Type B pancreatic cell (in vitro differentiated cells): ENCODE data around the gene EIPR1. TPM values are rescaled to one million over a fixed set of nuclear protein-coding genes. Genes with fewer than 3 reads are reported as not detected.
A peak's percentile ranks its signal among the peaks of the same experiment; 100 is the strongest.

Experiments
- DNase-seq: peaks from one replicate; pipeline ENCODE4 v3.0.0; 2021; ENCODE audit warnings: mixed read lengths; ENCODE audit not compliant: unreplicated experiment; ENCODE audit errors: extremely low spot score
- H3K27ac Mint-ChIP-seq: 2 replicates; pipeline ENCODE4 v1.8.0; 2021; ENCODE audit warnings: mild to moderate bottlenecking, mixed read lengths
- H3K27me3 Mint-ChIP-seq: 2 replicates; pipeline ENCODE4 v1.8.0; 2021; ENCODE audit warnings: mixed read lengths
- H3K36me3 Mint-ChIP-seq: 2 replicates; pipeline ENCODE4 v1.8.0; 2021; ENCODE audit warnings: mixed read lengths
- H3K4me1 Mint-ChIP-seq: one replicate; pipeline ENCODE4 v1.8.0; 2021; ENCODE audit warnings: mixed read lengths; ENCODE audit not compliant: unreplicated experiment
- H3K4me3 Mint-ChIP-seq: 2 replicates; pipeline ENCODE4 v1.8.0; 2021; ENCODE audit warnings: mild to moderate bottlenecking, mixed read lengths
- H3K9me3 Mint-ChIP-seq: 2 replicates; pipeline ENCODE4 v1.8.0; 2021; ENCODE audit warnings: mixed read lengths
- CTCF ChIP-seq: fragments of 200-600 bp; sonication (generic); conservative IDR thresholded peaks from 2 replicates; pipeline ENCODE4 v1.5.0; 2021; ENCODE audit warnings: antibody characterized with exemption, mild to moderate bottlenecking
- total RNA-seq: library from RNA; stranded (reverse); gene quantifications from 2 replicates; pipeline ENCODE4 v1.2.1, GENCODE V29; 2021; ENCODE audit warnings: low replicate concordance

EIPR1 gene
- total RNA-seq, 1 donor from 2014 or later = 24.9 TPM

- no peak overlapping the region for H3K27ac Mint-ChIP-seq
- no peak for DNase-seq
Measured at GRCh38 chr2:3266925-3267867, 110.4 kb downstream of the EIPR1 start.

GRCh38 chr2:3265981-3266924 lies 111.4 kb downstream of the EIPR1 start:
- peaks cover 9% of the 10 kb centered on the region for H3K36me3 Mint-ChIP-seq
- peaks cover 5% of the 10 kb centered on the region for H3K9me3 Mint-ChIP-seq
- DNase-seq = no peak
- H3K27me3 Mint-ChIP-seq = no peaks in the 10 kb centered on the region
- no peak for TF ChIP-seq CTCF
- peak overlapping the region; percentile 19 for H3K27ac Mint-ChIP-seq
- H3K4me1 Mint-ChIP-seq = peaks cover 12% of the 10 kb centered on the region
- no peak overlapping the region for H3K4me3 Mint-ChIP-seq

More at GRCh38 chr2:3266925-3267867, 110.4 kb downstream of the EIPR1 start:
- peaks cover 12% of the 10 kb centered on the region for H3K4me1 Mint-ChIP-seq
- H3K4me3 Mint-ChIP-seq = no peak overlapping the region
- H3K9me3 Mint-ChIP-seq = peaks cover 11% of the 10 kb centered on the region
- no peaks in the 10 kb centered on the region for H3K27me3 Mint-ChIP-seq
- no peak for TF ChIP-seq CTCF
- peaks cover 15% of the 10 kb centered on the region for H3K36me3 Mint-ChIP-seq

- Mint-ChIP-seq H3K4me3 (no peak overlapping the region), H3K36me3 (peaks cover 7% of the 10 kb centered on the region), H3K4me1 (peaks cover 12% of the 10 kb centered on the region), H3K9me3 (no peaks in the 10 kb centered on the region), H3K27me3 (no peaks in the 10 kb centered on the region), H3K27ac (no peak overlapping the region)
- no peak for TF ChIP-seq CTCF
- DNase-seq = no peak
Measured at GRCh38 chr2:3265471-3265870, 112.1 kb downstream of the EIPR1 start.

GRCh38 chr2:3264010-3264744 lies 113.4 kb downstream of the EIPR1 start:
- TF ChIP-seq CTCF = no peak
- peaks cover 12% of the 10 kb centered on the region for H3K4me1 Mint-ChIP-seq
- H3K27ac Mint-ChIP-seq = no peak overlapping the region
- H3K9me3 Mint-ChIP-seq = no peaks in the 10 kb centered on the region
- H3K4me3 Mint-ChIP-seq = no peak overlapping the region
- H3K27me3 Mint-ChIP-seq = no peaks in the 10 kb centered on the region
- no peak for DNase-seq
- peaks cover 7% of the 10 kb centered on the region for H3K36me3 Mint-ChIP-seq

GRCh38 chr2:3263487-3263886 lies 114.1 kb downstream of the EIPR1 start:
- Mint-ChIP-seq H3K4me1 (peaks cover 12% of the 10 kb centered on the region), H3K9me3 (no peaks in the 10 kb centered on the region), H3K27ac (no peak overlapping the region), H3K36me3 (peaks cover 7% of the 10 kb centered on the region), H3K4me3 (no peak overlapping the region), H3K27me3 (no peaks in the 10 kb centered on the region)
- DNase-seq = no peak
- TF ChIP-seq CTCF = no peak
